Activated CD8-positive, alpha-beta memory T cell treated with anti-CD3 and anti-CD28 coated beads for 36 hours (primary cell): ENCODE measurements around the gene ZFR2. TPM values are rescaled to one million over a fixed set of nuclear protein-coding genes. Genes with fewer than 3 reads are reported as not detected.

Source experiments
- CTCF ChIA-PET: fragments of 350-600 bp; sonication (Branson Sonifier 250); formaldehyde crosslinking; loops from one replicate; lab custom pipeline; 2021; ENCODE audit warnings: antibody characterized with exemption; lab: Charles Lee
- POLR2A ChIA-PET: fragments of 350-600 bp; sonication (Branson Sonifier 250); formaldehyde crosslinking; loops from one replicate; lab custom pipeline; 2021; ENCODE audit warnings: antibody characterized with exemption; lab: Charles Lee
- total RNA-seq, 2 experiments: library from RNA; stranded (reverse); gene quantifications; one replicate each; pipeline ENCODE4 v1.2.3, GENCODE V29; 2021

ZFR2 gene
- total RNA-seq, 2 experiments from 2014 or later: 0.69 to 1.0 TPM

DNA sequence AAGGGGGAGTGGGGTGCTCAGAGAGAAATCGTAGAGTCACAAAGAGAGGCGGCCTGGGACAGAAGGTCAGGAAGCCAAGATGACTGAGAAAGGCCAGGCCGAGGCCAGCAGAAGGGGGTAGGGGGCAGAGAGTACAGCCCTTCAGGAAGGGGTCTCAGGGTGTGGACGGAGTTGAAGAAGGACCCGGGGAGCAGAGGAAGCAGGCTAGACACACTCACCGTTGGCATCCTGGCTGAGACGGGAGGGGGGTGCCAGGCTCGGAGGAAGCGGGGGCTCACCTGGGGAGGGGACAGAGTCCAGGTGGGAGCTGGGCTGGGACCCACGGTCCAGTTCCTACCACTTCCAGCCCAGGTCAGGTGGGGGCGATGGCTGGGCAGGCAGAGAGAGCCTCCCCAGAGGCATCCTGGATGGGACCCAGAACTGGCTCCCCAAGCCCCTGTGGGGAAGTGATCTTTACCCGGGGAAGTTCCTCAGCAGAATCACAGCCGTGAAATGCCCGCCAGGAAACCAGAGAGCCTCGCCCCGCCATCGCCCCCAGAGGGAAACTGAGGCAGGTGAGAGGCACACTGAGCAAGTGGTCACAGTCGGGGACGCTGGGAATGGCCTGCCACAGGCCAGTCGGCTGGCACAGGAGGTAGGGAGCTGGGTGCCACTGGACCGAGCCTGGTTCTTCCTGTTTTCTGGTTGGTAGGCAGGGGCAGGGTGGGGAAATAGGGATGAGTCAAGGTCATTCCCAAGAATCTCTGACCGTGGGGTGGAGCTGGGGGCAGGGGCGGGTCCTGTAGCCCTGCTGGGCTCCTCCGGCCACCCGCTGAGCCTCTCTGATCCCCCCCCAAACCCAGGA lies 84.0 kb downstream of the ZFR2 start:
- CTCF ChIA-PET: interaction anchor here (1.1 to 1.9 kb wide), 5 partner anchors 22 to 64 kb away, joined by 3 to 14 read pairs (median 4); partner anchors contain the start of gene MRPL54
- POLR2A ChIA-PET: interaction anchor here (0.9 to 1.0 kb wide), 2 partner anchors 27 to 114 kb away, joined by 3 to 4 read pairs; no protein-coding TSS in a partner anchor

DNA sequence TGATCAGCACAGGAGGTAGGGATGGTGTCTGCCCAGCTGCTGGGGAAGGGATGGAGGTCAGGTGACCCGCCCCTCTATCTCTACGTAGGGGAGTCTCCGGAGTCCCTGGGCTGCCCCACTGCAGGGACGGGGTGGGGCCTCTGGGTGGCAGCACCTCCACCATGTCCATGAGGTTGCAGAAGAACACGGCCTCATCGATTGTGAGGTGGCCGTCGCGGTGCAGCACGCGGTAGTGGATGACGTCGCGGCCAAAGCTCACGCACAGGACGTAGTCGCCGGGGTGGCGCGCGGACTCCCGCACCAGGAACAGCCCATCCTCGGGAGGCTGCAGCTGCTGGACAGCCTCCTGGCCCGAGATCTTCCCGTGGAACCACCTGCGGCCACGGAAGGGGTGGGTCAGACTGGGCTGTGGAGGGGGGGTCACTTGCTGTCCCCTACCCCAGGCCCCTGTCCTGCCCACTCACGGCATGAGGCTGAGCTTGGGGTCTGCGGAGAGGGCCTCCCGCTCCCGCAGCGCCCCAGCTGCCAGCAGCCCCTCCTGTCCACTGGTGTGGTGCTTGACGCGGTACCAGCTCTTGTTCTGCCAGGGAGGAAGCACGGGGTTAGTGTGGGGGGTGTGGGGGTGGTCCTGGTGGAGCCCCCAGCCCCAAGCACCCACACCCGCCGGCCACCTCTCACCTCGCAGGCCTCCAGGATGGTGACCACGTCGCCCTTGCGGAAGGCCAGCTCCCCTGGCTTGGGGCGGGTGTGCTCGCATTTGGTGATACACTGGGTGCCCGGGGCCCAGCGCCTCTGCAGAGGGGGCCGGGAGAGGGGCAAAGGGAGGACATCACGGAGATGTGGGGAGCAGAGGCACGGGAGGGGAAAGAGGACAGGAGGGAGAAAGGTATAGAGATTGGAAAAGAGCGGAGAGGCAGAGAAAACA lies 84.9 kb downstream of the ZFR2 start:
- ChIA-PET POLR2A (interaction anchor here (0.6 to 1.1 kb wide), 2 partner anchors 28 to 49 kb away, joined by 4 read pairs; no protein-coding TSS in a partner anchor), CTCF (interaction anchor here (0.8 to 1.9 kb wide), 6 partner anchors 22 to 204 kb away, joined by 3 to 14 read pairs (median 4); partner anchors contain the start of gene MRPL54)

- ChIA-PET CTCF (interaction anchor here (0.8 to 1.9 kb wide), 5 partner anchors 21 to 39 kb away, joined by 3 to 14 read pairs (median 4); partner anchors contain the start of gene MRPL54), POLR2A (no interaction called here)
Measured at GRCh38 chr19:3782903-3783302, 85.9 kb downstream of the ZFR2 start.

DNA sequence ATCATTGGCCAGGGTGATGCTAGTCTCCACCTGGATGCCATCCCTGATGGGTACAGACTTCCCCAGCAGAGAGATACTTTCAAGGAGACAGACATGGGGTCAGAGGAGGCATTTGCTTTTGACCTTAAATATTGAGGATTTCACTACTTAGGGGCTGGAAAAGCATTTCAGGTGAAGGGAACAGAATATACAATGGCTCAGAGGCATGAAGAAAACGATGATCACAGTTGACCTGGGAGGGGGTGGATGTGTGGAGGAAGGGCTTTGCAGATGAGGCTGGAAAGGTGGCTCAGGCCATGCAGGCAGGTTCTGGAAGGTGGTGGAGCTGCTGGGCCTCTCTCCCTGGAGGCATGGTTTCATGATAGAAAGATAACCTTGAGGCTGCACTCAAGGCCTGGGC lies 86.5 kb downstream of the ZFR2 start:
- ChIA-PET CTCF (interaction anchor here (1.5 to 2.1 kb wide), 2 partner anchors 20 to 22 kb away, joined by 3 to 6 read pairs; partner anchors contain the start of gene MRPL54), POLR2A (no interaction called here)

- POLR2A ChIA-PET: no interaction called here
- CTCF ChIA-PET: interaction anchor here (0.9 to 2.1 kb wide), 4 partner anchors 19 to 68 kb away, joined by 3 to 6 read pairs (median 3); partner anchors contain the start of gene MRPL54
Measured at GRCh38 chr19:3781603-3782002, 87.2 kb downstream of the ZFR2 start.

DNA sequence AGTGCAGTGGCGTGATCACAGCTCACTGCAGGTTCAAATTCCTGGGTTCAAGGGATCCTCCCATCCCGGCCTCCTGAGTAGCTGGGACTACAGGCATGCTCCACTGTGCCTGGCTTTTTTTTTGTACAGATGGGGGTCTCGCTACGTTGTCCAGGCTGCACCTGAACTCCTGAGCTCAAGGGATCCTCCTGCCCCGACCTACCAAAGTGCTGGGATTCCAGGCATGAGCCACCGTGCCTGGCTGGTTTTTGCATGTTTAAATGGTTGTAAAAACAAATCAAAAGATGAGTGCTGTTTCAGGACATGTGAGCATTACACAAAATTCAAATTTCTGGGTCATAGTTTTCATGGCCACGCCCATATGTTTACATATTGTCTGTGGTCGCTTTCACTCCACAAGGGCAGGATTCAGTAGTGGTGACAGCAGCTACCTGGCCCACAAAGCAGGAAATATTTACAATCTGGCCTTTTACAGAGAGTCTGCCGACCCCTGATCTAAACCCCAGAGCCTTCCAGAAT lies 88.0 kb downstream of the ZFR2 start:
- CTCF ChIA-PET: interaction anchor here (0.9 to 2.1 kb wide), 5 partner anchors 18 to 69 kb away, joined by 3 to 6 read pairs (median 4); partner anchors contain the start of gene MRPL54
- POLR2A ChIA-PET: interaction anchor here (1.0 kb wide), 1 partner anchor 18 kb away, joined by 5 read pairs; the partner anchor contains the start of gene MRPL54

DNA sequence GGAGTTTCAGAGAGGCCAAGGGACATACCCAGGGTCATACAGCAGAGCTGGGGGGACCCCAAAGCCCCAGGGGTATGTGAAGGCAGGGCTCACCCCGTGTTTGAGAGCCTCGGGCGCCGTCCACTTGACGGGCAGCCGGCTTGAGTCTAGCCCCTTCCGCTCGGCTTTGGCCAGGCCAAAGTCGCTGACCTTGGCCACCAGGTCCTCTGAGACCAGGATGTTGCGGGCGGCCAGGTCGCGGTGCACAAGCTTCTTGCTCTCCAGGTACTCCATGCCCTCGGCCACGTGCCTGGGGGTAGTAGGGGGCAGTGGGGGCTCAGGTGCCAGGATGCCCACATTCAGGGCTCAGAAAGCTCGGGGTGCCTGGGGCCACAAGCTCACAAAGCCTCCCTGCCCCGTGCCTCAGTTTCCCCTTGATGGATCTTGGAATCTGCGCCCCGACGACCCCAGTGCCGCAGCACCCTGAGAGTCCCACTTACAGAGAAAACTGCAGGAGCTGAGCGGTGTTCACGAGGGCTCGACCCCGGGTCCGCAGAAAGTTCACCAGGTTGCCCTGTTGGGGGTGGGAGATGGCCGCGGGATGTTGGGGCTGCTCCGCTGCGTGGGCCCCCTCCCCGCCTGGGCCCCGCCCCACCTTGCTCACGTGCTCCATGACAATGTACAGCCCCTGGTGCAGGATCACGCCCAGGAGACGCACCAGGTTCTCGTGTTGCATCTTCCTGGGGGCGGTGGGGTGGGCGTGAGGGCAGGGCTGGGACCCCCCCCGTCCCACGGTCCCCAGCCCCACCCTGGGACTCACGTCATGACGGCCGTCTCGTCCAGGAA lies 89.7 kb downstream of the ZFR2 start:
- CTCF ChIA-PET: interaction anchor here (0.7 kb wide), 1 partner anchor 18 kb away, joined by 3 read pairs; no protein-coding TSS in a partner anchor
- POLR2A ChIA-PET: no interaction called here

- CTCF ChIA-PET: interaction anchor here (0.7 kb wide), 1 partner anchor 19 kb away, joined by 3 read pairs; no protein-coding TSS in a partner anchor
Measured at GRCh38 chr19:3778104-3778867, 90.6 kb downstream of the ZFR2 start.

DNA sequence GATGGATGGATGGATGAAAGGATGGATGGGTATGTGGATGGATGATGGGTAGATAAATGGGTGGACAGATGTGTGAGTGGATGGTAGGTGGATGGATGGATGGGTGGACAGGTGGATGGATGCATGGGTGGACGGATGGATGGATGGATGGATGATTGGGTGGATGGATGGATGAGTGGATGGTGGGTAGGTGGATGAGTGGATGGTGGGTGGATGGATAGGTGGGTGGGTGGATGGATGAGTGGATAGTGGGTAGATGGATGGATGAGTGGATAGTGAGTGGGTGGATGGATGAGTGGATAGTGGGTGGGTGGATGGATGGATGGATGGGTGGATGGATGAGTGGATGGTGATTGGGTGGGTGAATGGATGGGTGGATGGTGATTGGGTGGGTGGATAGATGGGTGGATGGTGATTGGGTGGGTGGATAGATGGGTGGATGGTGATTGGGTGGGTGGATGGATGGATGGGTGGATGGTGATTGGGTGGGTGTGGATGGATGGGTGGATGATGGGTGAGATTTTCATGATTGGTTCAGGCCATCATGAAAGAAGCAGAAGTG lies 92.3 kb downstream of the ZFR2 start:
- ChIA-PET POLR2A (interaction anchor here (0.7 kb wide), 1 partner anchor 14 kb away, joined by 4 read pairs; the partner anchor contains the start of gene MRPL54), CTCF (no interaction called here)

More at GRCh38 chr19:3778104-3778867, 90.6 kb downstream of the ZFR2 start:
- POLR2A ChIA-PET: no interaction called here

- CTCF ChIA-PET: no interaction called here
- POLR2A ChIA-PET: interaction anchor here (0.7 kb wide), 1 partner anchor 14 kb away, joined by 4 read pairs; the partner anchor contains the start of gene MRPL54
Measured at GRCh38 chr19:3775831-3776230, 93.0 kb downstream of the ZFR2 start.

GRCh38 chr19:3775374-3775711 lies 93.5 kb downstream of the ZFR2 start:
- ChIA-PET POLR2A (no interaction called here), CTCF (no interaction called here)

GRCh38 chr19:3774621-3775373 lies 94.0 kb downstream of the ZFR2 start:
- CTCF ChIA-PET: no interaction called here
- POLR2A ChIA-PET: no interaction called here

- POLR2A ChIA-PET: no interaction called here
- CTCF ChIA-PET: interaction anchor here (1.0 kb wide), 1 partner anchor 11 kb away, joined by 3 read pairs; the partner anchor contains the start of gene MRPL54
Measured at GRCh38 chr19:3773814-3774515, 94.9 kb downstream of the ZFR2 start.

GRCh38 chr19:3771906-3772455 lies 96.9 kb downstream of the ZFR2 start, which contains the start of gene RAX2:
Gene RAX2, minus strand, starts transcription at chr19:3772228. Its CDS starts 486 bp downstream, at chr19:3771742.
- POLR2A ChIA-PET: no interaction called here

More at GRCh38 chr19:3771906-3772455, 96.9 kb downstream of the ZFR2 start, which contains the start of gene RAX2:
- CTCF ChIA-PET: no interaction called here
